ENCODE data around the gene MICU1. TPM values are rescaled to one million over a fixed set of nuclear protein-coding genes. Genes with fewer than 3 reads are reported as not detected.
"Not testable (repeated sequence)": the region's sequence is repeated elsewhere in the genome, so short reads cannot be mapped to it uniquely, and the experiment has no call there.

The MICU1 gene
- total RNA-seq, 1 donor from 2014 or later, result 32.7 TPM

GRCh38 chr10:72333112-72334015, 292.5 kb downstream of the MICU1 start:
- DNase-seq (ENCODE audit: extremely low read depth, low read depth, low spot score), result no peak

GRCh38 chr10:72332423-72333111, 293.3 kb downstream of the MICU1 start:
- DNase-seq (ENCODE audit: extremely low read depth, low read depth, low spot score), result no peak

DNA sequence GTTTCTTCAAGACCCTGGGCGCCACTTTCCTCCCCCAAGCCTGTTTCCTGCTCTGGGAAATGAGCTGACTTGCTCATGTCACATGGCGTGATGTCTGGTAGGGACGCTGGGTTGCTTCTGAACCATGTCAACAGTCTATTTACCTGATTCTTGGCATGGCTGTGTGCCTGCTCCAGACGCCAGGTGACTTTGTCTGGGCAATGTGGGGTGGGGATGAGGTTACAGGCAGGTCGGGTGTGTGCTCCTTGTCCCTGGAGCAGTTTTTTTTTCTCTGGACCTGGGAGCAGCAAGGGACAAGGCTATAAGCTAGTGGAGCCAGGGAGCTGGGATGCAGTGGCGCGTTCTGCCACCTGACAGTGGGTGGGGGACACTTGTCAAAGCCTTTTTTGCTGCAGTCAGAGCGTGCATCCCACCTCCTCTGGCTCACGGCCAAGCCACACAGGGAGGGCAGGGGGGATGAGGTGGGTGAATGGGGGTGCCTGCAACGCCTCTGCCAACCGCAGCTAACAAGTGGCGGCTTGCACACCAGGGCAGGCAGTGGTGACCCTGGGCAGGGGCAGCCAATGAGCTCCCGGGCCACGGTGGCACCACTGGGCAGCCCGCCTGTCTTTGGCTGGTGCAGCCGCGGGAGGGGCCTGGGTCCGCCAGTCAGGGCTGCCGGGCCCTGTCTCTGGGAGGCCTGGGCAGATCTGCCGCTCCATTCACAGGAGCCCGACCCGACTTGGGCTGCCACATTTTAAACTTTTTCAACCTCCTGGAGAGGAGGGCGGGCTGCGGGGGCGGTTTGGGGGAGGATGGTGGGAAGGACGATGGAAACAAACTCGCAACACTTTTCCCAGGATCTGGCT, 294.1 kb downstream of the MICU1 start:
- no peak for DNase-seq (ENCODE audit: extremely low read depth, low read depth, low spot score)

GRCh38 chr10:72330069-72330426, 295.8 kb downstream of the MICU1 start:
- no peak for DNase-seq (ENCODE audit: extremely low read depth, low read depth, low spot score)

- DNase-seq (ENCODE audit: extremely low read depth, low read depth, low spot score), result no peak
Measured at GRCh38 chr10:72329290-72330068, 296.4 kb downstream of the MICU1 start.

- DNase-seq (ENCODE audit: extremely low read depth, low read depth, low spot score), result no peak
Measured at GRCh38 chr10:72328829-72329204, 297.1 kb downstream of the MICU1 start.

DNA sequence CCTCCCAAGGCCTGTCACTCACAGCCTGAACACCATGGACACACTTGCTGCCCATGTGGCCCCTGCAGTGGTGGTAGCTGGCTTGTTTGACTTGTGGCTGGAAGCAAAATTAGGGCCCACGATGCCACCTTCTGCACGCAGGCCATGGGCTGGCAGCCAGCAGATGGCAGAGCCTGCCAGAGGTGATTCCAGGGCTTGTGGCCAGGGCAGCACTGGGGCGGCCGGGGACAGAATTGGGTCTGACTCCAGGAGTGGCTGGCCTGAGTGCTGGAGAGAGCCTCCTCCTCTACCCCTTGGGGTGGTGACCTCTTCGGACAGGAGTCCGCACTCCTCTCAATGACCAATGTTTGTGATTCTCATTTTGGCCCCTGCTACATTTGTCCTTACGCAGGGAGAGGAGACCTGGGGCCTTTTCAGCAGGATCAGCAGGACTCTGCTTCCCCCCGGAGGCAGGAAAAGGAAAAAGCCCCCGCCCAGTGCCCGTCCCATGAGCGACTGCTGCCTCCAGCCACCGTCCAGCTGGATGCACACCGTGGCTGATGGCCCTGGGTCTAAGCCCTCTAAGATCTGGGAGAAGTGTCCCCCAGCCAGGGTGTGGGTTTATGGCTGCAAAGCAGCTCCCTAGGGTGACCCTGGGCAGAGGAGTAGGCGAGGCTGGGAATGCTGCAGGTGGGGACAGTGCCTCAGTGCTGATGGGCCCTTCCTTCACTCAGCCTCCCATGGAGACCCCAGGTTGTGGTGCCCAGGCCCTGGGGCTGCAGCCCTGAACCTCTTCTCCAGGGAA, 297.6 kb downstream of the MICU1 start:
- no peak for DNase-seq (ENCODE audit: extremely low read depth, low read depth, low spot score)

- DNase-seq (ENCODE audit: extremely low read depth, low read depth, low spot score), result not testable (repeated sequence)
Measured at GRCh38 chr10:72326665-72327603, 298.9 kb downstream of the MICU1 start.

DNA sequence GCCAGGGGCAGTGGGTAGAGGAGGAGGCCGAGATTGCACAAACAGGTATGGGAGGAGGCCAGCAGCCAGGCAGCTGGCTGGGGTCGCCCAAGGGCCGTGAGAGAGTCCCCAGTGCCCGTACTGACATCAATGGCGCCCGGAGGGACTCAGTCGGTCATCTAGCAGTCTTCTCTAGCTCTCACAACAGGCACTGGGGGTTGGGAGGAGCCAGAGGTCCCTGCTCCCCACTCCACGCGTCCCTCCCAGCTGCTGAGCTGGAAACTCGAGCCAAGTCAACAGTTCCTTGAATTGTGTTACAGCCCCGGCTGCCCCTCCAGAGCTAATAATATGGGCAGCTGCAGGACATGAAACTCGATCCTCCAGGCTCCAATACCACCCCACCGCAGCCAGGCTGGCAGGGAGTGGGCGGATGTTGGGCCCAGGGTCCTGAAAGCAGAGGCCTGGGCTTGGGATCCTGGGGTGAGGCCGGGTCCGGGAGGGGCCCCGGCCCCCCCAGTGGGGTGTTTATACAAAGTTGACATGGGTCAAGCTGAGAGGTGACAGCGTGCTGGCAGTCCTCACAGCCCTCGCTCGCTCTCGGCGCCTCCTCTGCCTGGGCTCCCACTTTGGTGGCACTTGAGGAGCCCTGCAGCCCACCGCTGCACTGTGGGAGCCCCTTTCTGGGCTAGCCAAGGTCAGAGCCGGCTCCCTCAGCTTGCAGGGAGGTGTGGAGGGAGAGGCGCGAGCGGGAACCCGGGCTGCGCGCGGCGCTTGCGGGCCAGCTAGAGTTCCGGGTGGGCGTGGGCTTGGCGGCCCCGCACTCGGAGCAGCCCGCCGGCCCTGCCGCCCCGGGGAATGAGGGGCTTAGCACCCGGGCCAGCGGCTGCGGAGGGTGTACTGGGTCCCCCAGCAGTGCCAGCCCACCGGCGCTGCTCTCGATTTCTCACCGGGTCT, 300.4 kb downstream of the MICU1 start:
- not testable (repeated sequence) for DNase-seq (ENCODE audit: extremely low read depth, low read depth, low spot score)

- DNase-seq (ENCODE audit: extremely low read depth, low read depth, low spot score), result no peak
Measured at GRCh38 chr10:72323771-72324191, 302.1 kb downstream of the MICU1 start.

- no peak for DNase-seq (ENCODE audit: extremely low read depth, low read depth, low spot score)
Measured at GRCh38 chr10:72323108-72323749, 302.6 kb downstream of the MICU1 start.

DNA sequence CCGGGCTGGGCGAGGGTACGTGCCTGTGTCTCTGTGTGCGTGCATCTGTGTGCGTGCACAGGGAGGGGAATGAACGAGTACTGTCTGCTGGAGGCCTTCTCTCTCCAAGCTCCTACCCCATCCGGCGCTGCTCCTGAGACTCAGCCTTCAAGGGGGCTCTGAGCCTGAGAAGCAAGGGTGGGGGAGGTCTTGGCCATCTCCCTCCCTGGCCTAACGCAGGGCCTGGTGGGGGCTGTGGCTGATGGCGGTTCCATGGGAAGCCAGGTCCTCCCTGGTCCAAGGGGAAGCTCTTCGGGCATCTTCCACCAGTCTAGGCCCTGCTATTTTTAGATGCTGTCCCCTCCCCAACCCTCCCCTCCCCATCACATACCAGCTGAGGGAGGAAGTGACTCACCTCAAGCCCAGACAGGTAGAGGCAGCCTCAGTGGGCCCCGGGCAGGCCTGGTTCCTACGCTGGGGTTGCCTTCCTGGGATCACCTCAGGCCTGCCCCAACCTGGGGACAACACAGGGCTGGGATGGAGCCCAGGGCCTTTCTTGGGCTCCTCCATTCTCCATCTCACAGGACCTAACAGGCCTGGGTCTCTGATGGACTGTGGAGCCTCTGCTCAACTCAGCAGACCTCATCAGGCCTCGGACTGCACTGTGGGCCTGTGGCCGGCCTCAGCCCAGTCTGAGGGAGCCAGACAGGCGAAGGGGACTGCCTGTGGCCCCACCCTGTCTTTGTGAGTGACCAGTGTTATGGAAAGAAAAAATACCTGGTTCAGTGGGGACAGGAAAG, 303.4 kb downstream of the MICU1 start:
- no peak for DNase-seq (ENCODE audit: extremely low read depth, low read depth, low spot score)

DNA sequence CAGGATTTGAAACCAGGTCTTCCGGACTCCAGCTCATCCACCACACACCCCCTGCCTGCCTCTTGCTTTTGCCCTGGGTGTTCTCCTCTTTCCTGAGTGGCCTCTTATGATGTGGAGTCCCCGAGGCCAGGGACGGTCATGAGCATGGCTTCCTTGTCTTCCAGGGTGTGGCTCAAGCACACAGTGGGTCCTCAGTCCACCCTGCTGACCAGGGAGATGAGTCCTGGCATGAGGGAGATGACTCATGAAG, 303.9 kb downstream of the MICU1 start:
- no peak for DNase-seq (ENCODE audit: extremely low read depth, low read depth, low spot score)

DNA sequence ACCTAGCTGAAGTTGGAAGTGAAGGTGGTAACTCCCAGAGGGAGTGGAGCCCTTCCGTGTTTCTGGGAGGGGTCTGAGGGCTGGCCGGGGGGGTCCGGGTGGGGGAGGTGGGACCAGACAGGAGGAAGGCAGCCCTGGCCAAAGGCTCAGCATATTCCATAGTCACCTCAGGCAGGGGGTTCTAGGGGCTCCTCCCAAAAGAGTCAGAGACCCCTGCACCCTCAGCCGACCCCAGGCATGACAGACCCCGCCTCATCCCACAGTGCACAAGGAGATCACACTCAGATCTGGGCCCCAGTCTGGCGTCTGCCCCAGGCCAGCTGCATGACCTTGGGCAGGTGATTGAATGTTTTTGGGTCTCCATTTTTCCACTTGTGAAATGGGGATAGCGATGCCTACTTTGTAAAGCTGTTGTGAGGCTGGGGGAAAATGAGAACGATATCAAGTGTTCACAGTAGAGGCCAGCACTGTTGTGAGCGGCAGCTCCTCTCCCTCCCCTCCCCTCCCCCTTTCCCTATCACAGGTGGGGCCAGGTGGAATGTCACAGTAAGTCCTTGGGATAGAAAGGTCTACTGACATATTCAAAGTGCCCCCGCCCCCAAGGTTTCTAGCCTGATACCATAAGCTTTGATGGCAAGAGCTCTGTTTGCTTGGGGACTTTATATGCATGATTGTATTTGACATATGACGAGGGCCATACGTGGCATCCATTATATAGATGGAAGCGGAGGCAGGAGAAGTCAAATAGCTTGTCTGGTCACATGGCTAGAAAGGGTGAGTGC, 304.4 kb downstream of the MICU1 start:
- no peak for DNase-seq (ENCODE audit: extremely low read depth, low read depth, low spot score)

DNA sequence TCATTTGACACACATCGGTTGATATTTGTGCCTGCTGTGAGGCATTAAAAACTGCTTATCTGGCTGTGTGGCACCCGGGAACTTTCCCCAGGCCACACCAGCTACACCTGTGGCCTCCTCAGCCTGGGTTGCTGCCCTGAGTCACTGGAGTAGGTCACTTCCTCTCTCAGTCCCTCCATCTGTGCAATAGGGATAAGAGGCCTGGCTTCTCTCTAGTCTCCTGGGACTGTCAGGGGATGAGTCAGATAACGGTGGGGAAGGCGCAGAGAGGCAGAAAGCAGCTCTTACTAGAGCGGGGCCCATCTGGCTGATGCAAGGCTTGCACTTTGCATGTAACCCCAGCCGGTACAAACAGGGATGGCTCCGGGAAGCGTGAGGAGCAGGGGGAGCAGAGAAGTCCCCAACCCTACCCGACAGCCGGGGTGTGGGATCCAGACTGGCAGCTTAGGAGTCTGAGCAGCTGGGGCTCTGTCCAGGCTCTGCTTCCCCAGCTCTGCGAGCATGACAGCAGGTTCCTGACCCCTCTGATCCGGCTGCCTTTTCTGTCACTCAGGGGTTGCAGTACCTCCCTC, 305.1 kb downstream of the MICU1 start:
- DNase-seq (ENCODE audit: extremely low read depth, low read depth, low spot score), result no peak
